Fibroblast of skin of abdomen (primary cell): ENCODE data around the gene SEMA4C.
"Not testable (repeated sequence)": the region's sequence is repeated elsewhere in the genome, so short reads cannot be mapped to it uniquely, and the experiment has no call there.

ENCODE experiments used
- DNase-seq: peaks from one replicate; pipeline ENCODE4 v3.0.0-alpha.2; 2013

The SEMA4C gene

DNA sequence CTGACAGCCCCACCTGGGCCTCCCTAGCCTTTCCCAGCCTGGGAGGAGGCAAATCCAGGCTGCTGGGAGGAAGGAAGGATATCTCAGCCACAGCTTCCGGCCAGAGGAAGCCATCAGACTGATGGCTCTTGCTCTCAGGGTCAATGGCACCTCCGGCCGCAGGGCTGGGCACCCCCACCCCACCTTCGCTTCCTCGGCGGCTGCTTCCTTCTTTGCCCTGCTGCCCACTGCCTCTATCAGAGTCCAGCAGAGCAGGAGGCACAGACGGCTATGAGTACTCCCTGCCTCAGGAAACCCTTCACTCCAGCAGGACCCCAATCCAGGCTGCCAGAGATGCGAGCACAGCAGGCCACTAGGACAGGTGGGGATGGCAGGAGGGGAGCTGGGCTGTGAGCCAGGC lies 3.3 kb downstream of the SEMA4C start:
- no peak for DNase-seq

DNA sequence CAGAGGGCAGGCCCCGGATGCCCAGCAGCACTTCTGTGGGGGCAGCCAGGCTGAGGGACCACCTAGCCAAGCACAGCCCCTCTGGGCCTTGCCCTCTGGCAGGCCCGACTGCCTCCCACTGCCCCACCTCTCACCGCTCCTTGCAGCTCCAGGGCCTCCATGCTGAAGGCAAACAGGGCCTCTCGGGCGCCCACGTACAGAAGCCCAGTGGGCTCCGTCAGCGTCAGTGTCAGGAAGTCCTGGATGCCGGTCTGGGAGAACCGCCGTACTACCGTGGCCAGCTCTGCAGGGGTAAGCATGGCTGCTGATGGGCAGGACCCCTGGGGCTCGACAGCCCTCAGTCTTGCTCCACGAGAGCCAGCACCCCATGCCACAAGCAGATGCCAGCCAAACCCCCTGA lies 3.7 kb downstream of the SEMA4C start:
- no peak for DNase-seq

DNA sequence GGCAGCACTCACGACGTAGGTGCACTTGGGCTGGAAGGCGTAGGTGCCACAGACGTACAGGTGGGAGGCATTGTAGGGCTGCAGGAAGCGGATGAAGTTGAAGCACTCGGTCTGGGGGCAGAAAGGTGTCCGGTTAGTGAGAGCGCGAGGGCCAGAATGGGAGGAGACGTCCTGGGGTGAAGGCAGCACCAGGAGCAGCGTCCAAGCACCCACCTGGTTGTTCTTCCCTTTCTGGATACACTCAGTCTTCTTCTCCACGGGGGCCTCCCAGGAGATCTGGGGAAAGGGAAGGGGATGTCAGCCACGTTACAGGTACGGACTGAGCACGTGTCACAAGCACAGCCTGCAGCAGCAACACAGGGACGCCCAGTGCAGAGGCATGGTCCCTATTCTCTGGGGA lies 4.2 kb downstream of the SEMA4C start:
- no peak for DNase-seq

DNA sequence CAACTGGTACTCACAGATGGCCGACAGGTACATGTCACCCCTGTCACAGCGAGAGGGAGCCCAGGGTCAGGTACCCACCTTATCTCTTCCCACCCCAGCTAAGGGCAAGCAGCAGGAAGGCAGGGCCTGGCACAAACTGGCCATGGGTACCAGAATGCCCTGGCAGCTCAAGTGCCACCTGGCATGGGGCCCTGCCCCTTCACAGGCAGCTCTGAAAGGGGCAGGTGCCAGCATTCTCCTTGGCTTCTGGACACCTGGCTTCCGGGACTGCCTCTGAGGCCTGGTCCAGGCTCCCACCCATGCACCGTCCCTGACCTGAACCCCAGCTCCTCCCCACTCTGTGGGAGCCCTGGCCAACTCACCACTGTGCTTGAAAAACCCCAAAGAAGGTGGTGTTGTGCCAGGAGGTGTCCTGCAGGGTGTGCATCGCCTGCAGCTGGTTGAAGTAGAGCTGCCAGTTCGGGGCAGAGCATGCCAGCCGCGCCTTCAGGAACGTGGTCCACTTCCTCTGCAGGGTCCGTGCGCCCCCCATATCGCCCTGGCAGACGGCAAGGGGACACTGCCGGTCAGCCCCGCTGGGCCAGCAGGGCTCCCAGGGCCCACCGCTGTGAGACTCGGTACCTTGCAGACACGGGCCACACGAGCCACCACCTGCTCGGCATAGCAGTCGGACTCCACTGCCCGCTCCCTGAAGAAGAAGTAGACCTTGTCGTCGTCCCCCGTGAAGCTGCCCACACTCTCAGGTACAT lies 5.4 kb downstream of the SEMA4C start:
- DNase-seq, result no peak

DNA sequence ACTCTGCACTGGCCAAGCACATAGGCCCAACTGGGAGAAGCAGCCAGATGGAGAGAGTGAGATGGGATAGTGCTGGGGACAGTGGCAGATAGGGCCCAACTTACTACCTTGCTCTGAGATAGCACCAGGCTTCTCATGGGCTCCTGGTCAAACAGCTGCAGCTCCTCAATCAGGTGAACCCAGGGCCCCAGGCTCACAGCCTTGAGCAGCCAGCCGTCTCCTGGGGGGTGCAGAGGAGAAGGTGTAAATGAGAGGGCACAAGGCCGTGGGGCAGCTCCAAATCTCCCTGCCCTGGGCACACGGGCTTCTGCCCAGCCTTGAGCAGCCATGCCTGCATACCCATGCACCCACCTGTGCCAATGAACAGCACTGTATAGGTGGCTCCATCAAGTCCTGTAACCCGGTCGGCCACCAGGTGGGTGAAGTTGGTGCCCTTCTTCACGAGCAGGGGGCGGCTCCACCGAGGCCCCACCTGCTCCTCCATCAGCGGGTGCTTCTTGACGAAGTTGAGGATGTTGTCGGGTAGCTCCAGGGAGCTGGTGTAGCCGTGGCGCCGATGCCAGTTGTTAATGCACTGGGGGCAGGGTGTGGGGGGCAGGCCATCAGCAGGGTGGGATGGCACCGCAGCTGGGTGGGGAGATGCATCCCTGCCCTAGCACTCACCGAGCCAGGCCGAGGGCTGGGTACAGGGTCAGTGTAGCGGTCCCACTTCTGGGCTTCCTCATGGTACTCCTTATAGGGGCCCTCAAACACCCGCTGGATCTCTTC lies 6.1 kb downstream of the SEMA4C start:
- no peak for DNase-seq

DNA sequence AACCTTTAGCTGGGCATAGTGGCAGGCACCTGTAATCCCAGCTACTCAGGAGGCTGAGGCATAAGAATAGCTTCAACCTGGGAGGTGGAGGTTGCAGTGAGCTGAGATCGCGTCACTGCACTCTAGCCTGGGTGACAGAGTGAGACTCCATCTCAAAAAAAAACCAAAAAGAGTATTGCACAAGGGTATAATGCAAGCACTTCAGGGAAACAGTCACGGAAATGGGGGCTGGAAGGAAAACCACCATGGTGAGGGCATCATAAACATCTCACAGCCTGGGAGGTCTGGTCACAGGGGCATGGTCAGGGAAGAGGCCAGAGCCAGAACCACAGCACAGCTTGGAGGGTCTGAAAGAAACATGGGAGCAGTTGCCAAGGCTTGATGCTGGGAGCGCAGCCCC lies 6.8 kb downstream of the SEMA4C start:
- not testable (repeated sequence) for DNase-seq

DNA sequence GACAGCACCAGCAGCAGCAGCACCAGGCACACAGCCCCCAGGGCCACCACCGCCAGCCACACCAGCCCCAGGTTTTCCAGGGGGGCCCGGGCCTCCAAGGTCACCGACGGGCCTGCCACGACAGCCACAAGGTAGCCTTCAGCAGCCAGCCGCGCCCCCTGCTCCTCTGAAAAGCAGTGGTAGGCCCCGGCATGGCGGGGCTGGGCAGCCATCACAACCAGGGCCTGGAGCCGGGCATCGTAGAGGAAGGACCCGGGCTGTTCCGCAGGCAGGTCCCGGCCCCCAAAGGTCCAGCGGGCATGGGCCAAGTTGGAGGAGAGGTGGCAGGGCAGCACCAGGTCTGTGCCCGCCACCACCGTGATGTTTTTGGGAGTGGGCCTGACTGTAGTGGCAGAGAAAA lies 8.8 kb downstream of the SEMA4C start:
- no peak for DNase-seq

DNA sequence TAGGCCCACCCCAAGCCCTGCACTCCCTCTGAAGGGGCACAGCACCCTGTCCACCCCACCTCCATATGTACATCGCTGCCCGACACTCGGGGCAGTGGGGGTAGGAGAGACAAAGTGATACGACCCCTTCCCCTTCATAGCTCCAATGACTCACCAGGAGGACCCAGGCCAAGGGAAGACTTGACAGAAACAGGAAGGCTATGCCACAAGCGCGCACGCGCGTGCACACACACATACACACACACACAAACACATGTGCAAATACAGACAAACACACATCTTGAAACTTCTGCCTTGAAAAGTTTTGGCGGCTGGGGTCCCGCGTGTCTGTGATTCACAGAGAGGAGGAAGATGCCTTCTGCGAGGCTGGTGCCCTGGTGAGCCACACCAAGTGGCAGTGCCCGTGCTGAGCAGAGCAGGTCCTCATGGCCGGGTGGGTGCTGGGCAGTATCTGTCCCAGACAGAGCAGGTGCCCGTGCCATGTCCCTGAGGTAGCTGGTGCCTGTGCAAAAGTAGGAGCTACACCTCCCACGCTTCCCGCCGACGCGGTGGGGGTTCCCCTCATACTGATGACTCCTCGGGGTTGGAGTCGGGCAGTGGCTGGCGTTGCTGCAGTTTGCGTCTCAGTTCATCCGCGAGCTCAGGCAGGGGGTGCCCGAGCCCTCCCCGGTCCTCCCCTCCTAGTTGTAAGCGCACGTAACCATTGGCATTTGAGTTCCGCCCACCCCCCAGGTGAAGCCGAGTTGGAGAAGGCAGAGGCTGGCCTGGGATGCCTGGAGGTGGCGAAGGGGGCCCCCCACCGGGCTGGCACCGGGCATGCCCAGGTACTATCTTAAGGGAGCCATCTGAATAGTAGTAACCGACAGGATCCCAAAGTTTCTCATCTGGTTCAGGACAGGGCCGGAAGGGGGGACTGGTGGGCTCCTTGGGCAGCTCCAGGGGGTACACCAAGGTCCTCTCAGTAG lies 9.5 kb downstream of the SEMA4C start:
- DNase-seq, result no peak

DNA sequence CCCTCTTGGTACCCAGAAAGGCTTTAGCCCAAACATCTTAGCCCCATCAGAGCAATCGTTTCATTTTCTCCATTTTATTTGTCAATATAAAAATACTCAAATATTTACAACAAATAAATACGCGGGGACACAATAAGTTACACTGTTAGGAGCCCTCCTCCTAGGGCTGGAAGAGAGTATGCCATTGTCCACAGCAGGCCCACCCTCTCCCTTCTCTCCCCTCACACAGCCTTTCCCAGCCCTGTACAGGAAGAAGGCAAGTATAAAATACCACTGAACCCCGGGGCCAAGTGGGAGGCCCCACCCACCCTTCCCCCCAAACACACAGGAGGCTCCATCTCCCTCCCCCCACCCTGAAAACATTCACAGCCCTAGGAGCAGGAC lies 10.2 kb downstream of the SEMA4C start:
- no peak for DNase-seq

DNA sequence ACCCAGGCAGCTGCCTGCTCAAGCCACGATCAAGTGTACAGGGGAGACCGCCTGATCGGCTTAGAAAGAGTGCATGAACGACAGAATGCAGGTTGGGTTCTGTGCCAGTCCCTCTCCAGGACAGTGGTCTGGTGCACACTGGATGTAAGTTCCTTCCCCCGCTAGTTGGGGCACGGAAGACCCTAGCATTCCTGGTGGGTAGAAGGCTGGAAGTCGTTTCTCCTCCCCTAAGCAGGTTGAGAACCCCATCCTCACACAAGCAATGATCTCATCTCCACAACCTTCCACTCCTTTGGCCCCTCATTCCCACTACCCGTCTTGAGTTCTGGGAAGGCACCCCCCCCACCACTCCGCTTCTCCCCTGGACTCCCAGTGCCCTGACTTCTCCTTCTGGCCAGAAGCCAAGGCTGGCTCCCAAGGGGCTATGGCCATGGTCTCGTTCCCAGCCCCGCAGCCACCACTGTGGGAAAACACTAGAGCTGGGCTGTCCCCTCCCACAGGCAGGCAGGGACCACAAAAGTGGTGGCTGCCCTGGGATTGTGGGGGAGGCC lies 10.7 kb downstream of the SEMA4C start:
- DNase-seq, result peak; percentile 18

DNA sequence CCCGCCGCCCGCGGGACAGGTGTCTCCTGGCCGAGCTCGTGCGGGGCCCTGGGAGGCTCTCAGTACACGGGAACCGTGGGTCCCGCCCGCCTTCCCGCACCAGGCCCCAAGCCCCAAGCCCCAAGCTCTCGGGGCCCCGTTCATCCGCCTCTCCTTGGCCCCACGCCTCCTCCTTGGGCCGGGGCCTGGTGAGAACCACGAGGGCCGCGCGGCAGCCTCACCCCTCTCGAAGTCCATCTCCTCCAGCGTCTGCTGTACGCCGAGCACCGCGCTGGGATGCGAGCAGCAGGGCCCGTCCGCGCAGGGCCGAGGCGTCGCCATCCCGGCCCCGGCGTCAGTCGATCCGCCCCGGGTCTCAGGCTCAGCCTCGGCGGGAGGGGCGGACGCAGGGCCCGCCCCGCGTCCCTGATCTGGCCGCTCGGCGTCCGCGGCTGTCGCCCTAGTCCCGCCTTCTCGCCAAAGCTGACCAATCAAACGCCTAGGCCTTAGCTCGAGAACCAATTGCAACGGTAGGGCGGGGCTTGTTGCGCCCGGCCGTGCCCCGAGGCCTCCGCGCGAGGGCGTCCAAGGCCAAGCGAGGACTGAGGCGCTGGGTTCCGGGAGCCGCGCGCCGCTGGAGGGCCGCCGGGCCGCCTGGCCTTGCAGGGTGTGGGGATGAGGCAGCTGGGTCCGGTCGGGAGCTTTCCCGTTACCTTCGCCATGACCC lies 12.1 kb downstream of the SEMA4C start, which contains the start of gene ANKRD39:
ANKRD39 (minus strand) TSS at position 350 of the 706 bp plus-strand sequence; CDS start at position 321, 29 bp downstream.
- DNase-seq, result peak; percentile 98

DNA sequence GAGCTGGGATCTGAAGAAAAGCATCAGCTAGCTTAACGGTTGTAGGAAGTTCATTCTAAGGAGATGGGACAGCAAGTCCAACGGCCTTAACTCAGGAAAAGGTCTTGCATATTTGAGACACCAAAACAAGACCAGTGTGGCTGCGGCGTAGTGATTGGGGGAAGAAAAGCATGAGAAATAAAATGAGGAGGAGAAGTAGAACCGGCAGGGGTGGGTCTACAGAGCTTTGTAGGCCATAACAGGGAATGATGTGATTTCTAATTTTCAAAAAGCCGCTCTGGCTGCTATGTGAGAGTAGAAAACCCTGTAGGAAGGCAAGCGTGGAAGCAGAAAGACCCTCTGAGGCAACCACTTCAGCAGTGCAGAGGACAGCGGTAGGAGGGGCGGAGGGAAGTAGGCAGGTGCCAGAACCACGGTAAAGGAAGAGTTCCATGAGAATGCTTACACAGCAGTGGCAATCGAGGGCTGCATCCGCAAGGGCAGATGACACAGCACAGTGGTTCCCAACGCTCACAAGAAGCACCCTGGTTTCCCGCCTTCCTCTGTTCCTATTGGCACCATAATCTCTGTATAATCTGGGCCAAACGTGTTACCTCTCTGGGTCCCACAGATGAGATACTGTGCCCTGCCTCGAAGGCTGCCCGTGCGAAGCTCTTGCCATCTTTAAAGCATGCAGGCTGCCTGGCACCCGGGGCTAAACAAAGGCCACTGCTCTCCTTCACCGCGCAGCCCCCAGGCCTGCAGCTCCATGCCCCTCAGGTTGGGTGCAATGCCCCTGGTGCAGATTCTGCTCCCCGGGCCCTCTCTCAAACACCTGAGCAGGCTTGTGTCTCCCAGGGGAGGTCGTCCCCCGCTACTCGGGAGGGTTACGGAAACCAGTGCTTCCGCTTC lies 12.9 kb downstream of the SEMA4C start:
- no peak for DNase-seq

DNA sequence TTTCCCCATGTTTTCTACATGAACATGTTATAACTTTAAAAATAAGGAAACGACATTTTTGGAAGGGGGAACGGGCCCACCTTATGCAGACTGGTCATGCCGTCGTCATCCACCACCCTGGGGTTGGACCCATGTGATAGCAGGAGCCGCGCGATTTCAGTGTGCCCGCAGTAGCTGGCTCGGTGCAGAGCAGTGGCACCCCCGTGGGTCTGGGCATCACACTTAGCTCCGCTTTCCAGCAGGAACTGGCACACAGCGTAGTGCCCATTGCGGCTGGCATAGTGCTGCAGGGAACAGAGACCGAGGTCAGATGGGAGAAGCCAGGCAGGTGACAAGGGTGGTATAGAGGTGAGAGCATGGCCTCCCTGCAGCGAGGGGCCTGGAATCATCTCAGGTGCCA lies 16.6 kb downstream of the SEMA4C start:
- no peak for DNase-seq

DNA sequence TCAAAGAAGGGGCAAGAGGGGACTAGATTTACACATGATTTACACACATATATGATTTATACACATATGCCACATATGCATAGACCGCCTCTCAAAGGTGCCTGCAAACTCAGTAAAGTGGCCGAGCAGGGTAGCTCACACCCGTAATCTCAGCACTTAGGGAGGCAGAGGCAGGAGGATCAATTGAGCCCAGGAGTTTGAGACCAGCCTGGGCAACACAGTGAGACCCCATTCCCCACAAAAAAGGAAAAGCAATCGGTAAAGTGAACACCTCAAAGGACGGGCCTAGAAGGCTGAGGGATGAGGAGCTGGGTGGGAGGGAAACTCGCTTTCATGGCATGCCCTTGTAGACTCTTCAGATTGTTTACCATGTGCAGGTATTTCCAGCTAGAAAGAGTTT lies 17.2 kb downstream of the SEMA4C start:
- DNase-seq, result no peak

DNA sequence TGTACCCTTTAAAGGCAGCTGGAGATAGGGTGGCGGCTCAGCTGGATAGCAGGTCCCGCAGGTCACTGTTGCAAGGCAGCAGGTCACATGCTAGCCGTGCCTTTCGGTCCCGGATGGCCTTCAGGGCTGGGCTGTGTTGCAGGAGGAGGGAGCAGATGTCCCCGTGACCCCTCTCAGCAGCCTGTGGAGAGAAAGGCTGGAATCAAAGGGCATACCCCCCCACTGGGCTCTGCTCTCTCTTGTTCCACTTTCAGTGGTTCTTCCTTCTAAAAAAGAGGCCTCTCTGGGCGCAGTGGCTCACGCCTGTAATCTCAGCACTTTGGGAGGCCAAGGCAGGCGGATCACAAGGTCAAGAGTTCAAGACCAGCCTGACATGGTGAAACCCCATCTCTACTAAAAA lies 21.6 kb downstream of the SEMA4C start:
- no peak for DNase-seq

DNA sequence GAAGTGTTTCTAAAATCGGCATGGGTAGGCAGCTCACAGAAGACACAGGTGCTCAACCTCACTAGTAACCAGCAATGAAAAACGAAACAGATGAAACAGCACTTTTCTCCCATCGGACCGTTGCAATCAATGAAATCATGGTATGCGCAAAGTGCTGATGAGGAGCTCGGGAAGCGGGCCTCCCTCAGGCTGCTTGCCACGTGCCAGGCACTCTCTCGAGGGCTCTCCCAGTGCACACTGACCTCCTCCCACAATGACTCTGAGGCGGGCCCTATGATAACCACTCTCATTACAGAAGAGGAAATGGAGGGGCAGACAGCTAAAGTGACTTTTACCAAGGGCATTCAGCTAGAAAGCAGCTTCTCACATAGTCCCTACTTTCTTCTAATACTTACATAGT lies 22.3 kb downstream of the SEMA4C start:
- no peak for DNase-seq

DNA sequence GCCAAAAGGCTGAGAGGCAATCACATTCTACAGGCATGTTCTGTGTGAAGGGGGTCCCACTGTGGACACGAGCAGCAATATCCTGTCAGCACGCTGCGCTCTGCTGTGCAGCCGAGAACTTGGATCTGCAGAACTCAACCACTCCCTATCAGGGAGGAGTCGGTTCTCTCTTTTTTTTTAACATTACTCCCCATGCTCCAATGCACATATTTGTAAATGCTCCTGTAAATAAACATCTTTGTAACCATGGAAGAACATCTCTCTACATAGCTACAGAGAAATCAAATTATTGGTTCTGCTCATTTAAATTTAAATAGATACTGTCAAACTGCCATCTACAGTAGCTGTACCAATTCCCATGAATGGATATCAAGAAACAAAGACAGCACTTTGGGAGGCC lies 23.1 kb downstream of the SEMA4C start:
- no peak for DNase-seq

DNA sequence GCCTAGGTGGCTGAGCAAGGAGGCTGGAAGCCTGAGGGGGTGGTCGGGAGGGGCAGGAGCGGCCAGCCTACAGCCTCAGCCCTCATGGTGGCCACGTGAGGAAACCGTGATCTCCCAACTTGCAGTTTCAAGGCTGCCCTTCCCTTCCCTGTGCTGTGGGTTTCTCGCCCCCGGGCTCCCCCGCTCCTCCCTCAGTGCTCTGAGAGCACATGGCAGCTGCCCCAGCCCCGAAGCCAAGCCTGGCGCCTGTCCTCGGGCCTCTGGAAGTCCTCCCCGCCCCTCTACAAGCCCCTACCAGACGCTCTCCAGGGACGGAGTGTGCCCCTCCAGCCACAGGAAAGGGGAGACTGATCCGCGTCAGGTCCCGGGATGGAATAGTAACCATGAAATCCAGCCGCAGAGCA lies 25.5 kb downstream of the SEMA4C start:
- DNase-seq, result no peak

DNA sequence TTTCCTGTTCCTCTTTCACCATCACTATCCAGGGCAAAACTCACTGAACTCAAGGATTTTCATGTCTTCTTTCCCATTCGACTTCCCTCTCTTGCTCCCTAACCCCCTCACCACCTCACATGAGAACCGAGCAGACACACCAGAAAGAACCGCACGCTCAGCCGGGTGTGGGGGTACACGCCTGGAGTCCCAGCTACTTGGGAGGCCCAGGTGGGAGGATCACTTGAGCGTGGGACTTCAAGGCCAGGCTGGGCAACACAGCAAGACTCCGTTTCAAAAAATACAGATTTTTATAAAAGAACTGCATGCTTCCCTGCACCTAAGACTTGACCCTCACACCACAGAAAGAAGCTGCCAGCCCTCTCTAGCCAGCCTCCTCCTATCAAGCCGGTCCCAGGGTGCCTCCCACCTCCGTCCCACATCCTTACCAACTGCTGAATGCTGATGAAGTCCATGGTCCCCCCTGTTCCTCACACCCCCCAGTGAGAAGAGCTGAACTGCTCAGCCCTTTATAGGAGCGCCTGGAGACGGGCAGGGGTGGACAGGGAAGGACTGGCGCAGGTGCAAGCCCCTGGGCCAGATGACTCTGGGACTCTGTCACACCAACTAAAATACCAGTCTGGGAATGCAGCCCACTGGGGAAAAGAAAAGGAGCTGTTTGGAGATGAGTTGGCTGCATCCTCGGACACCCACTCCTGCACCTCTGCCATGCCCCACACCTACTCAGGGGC lies 26.2 kb downstream of the SEMA4C start, which contains the start of gene ANKRD23:
ANKRD23 (minus strand) TSS at position 484 of the 731 bp plus-strand sequence; CDS start at position 455, 29 bp downstream.
- DNase-seq, result no peak

DNA sequence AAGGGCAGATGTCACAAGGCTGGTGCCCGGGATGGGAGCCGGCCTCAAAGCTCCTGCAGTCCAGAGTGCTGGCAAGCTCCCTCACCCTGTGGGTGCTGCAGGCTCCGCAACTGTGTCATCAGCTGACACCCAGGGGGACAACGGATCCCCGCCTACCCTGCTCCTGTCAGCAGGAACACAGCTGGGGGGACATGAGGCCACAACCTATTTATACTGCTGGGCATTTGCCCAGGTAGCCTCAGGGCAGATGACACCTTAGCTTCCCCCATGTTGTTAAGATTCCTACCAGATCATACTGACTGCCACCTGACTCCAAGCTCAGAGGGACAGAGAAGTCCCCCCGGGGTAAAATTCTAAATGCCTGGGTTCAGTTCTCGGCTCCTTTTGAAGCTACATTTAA lies 27.3 kb downstream of the SEMA4C start:
- no peak for DNase-seq
